ENCODE results near the gene BICDL2. TPM values are rescaled to one million over a fixed set of nuclear protein-coding genes. Genes with fewer than 3 reads are reported as not detected.

Gene BICDL2
- total and polyA plus RNA-seq, 4 experiments from 2014 or later = not detected

- Histone ChIP-seq H3K4me1 (ENCODE audit: insufficient read depth, low read length) (peaks cover 22% of the 10 kb centered on the region), H3K4me3 (ENCODE audit: low read length in 2 of 2) (no peak overlapping the region), H3K27me3 (ENCODE audit: insufficient read depth, low read length) (peaks cover 36% of the 10 kb centered on the region), H3K36me3 (ENCODE audit: insufficient read depth, low read length) (no peaks in the 10 kb centered on the region), H3K9me3 (ENCODE audit: control insufficient read depth in 1 of 2, low read length in 2 of 2) (no peaks in the 10 kb centered on the region), H3K27ac (ENCODE audit: low read depth, low read length) (no peak overlapping the region)
- Mint-ChIP-seq H3K27me3 (peaks cover 18 to 21% of the 10 kb centered on the region in 2 donors), H3K27ac (peak overlapping the region in 1 of 7 donors; percentile 55), H3K4me1 (peaks cover 10 to 25% (median 11%) of the 10 kb centered on the region in 4 donors), H3K4me3 (peak overlapping the region; percentile 36 to 90 (median 82)), H3K36me3 (no peaks in the 10 kb centered on the region), H3K9me3 (no peaks in the 10 kb centered on the region)
- intact Hi-C loops (cut with micrococcal nuclease) = no loop called here
- ChIA-PET POLR2A (ENCODE audit: partially characterized antibody) (interaction anchor here (1.0 to 2.2 kb wide), 5 partner anchors 13 to 84 kb away, joined by 3 to 9 read pairs (median 8); partner anchors contain the start of gene IL32), CTCF (ENCODE audit: partially characterized antibody) (interaction anchor here (1.6 to 8.2 kb wide), 2 partner anchors 15 to 83 kb away, joined by 3 to 80 read pairs; no protein-coding TSS in a partner anchor)
- DNase-seq = no peak
These were observed 8.0 kb upstream of the BICDL2 start for GRCh38 chr16:3044708-3045107.

- CTCF ChIA-PET (ENCODE audit: partially characterized antibody) = interaction anchor here (0.9 to 8.2 kb wide), 5 partner anchors 9 to 87 kb away, joined by 3 to 80 read pairs (median 7); partner anchors contain the start of gene IL32
- Mint-ChIP-seq H3K9me3 (no peaks in the 10 kb centered on the region), H3K27me3 (peaks cover 30 to 33% of the 10 kb centered on the region in 2 donors), H3K4me1 (peaks cover 6 to 13% (median 9%) of the 10 kb centered on the region in 4 donors), H3K36me3 (no peaks in the 10 kb centered on the region), H3K4me3 (no peak overlapping the region), H3K27ac (no peak overlapping the region)
- no peak overlapping the region for H3K27ac ChIP-seq (ENCODE audit: low read depth, low read length)
- H3K4me3 ChIP-seq (ENCODE audit: low read length in 2 of 2) = no peak overlapping the region
- intact Hi-C loops (cut with micrococcal nuclease) = no loop called here
- H3K4me1 ChIP-seq (ENCODE audit: insufficient read depth, low read length) = peaks cover 22% of the 10 kb centered on the region
- H3K9me3 ChIP-seq (ENCODE audit: control insufficient read depth in 1 of 2, low read length in 2 of 2) = no peaks in the 10 kb centered on the region
- no peaks in the 10 kb centered on the region for H3K36me3 ChIP-seq (ENCODE audit: insufficient read depth, low read length)
- H3K27me3 ChIP-seq (ENCODE audit: insufficient read depth, low read length) = peaks cover 56% of the 10 kb centered on the region
- POLR2A ChIA-PET (ENCODE audit: partially characterized antibody) = interaction anchor here (1.2 to 1.4 kb wide), 4 partner anchors 9 to 22 kb away, joined by 4 to 5 read pairs (median 4); partner anchors contain the start of gene TNFRSF12A
- no peak for DNase-seq
These were observed 5.6 kb upstream of the BICDL2 start for GRCh38 chr16:3042376-3042775.

- Mint-ChIP-seq H3K27me3 (peaks cover 39% of the 10 kb centered on the region in 2 donors), H3K4me1 (peaks cover 4 to 12% (median 9%) of the 10 kb centered on the region in 4 donors), H3K36me3 (no peaks in the 10 kb centered on the region), H3K4me3 (no peak overlapping the region), H3K27ac (no peak overlapping the region), H3K9me3 (no peaks in the 10 kb centered on the region)
- POLR2A ChIA-PET (ENCODE audit: partially characterized antibody) = interaction anchor here (1.0 to 3.8 kb wide), 3 partner anchors 10 to 90 kb away, joined by 3 to 14 read pairs (median 4); no protein-coding TSS in a partner anchor
- peaks cover 8% of the 10 kb centered on the region for H3K4me1 ChIP-seq (ENCODE audit: insufficient read depth, low read length)
- H3K9me3 ChIP-seq (ENCODE audit: control insufficient read depth in 1 of 2, low read length in 2 of 2) = no peaks in the 10 kb centered on the region
- CTCF ChIA-PET (ENCODE audit: partially characterized antibody) = interaction anchor here (1.0 to 8.2 kb wide), 4 partner anchors 9 to 96 kb away, joined by 3 to 80 read pairs (median 5); partner anchors contain the start of gene ZNF213
- DNase-seq = no peak
- peaks cover 53% of the 10 kb centered on the region for H3K27me3 ChIP-seq (ENCODE audit: insufficient read depth, low read length)
- no peaks in the 10 kb centered on the region for H3K36me3 ChIP-seq (ENCODE audit: insufficient read depth, low read length)
- intact Hi-C loops (cut with micrococcal nuclease) = no loop called here
- no peak overlapping the region for H3K27ac ChIP-seq (ENCODE audit: low read depth, low read length)
- no peak overlapping the region for H3K4me3 ChIP-seq (ENCODE audit: low read length in 2 of 2)
These were observed 2.2 kb upstream of the BICDL2 start for GRCh38 chr16:3038896-3039295.

GRCh38 chr16:3038256-3038655, 1.5 kb upstream of the BICDL2 start:
- Mint-ChIP-seq H3K9me3 (no peaks in the 10 kb centered on the region), H3K4me3 (no peak overlapping the region), H3K36me3 (no peaks in the 10 kb centered on the region), H3K27ac (no peak overlapping the region), H3K27me3 (peaks cover 40 to 42% of the 10 kb centered on the region in 2 donors), H3K4me1 (peaks cover 4 to 12% (median 9%) of the 10 kb centered on the region in 4 donors)
- intact Hi-C loops (cut with micrococcal nuclease) = no loop called here
- DNase-seq = no peak
- H3K4me1 ChIP-seq (ENCODE audit: insufficient read depth, low read length) = peaks cover 8% of the 10 kb centered on the region
- no peaks in the 10 kb centered on the region for H3K9me3 ChIP-seq (ENCODE audit: control insufficient read depth in 1 of 2, low read length in 2 of 2)
- no peaks in the 10 kb centered on the region for H3K36me3 ChIP-seq (ENCODE audit: insufficient read depth, low read length)
- ChIA-PET POLR2A (ENCODE audit: partially characterized antibody) (interaction anchor here (1.4 to 3.8 kb wide), 2 partner anchors 10 to 17 kb away, joined by 4 to 14 read pairs; no protein-coding TSS in a partner anchor), CTCF (ENCODE audit: partially characterized antibody) (interaction anchor here (1.0 to 8.2 kb wide), 4 partner anchors 9 to 97 kb away, joined by 3 to 80 read pairs (median 5); partner anchors contain the start of gene ZNF213)
- H3K27ac ChIP-seq (ENCODE audit: low read depth, low read length) = no peak overlapping the region
- no peak overlapping the region for H3K4me3 ChIP-seq (ENCODE audit: low read length in 2 of 2)
- peaks cover 49% of the 10 kb centered on the region for H3K27me3 ChIP-seq (ENCODE audit: insufficient read depth, low read length)

GRCh38 chr16:3035972-3036725, 595 bp downstream of the BICDL2 start:
- ChIA-PET POLR2A (ENCODE audit: partially characterized antibody) (interaction anchor here (0.8 to 3.8 kb wide), 5 partner anchors 12 to 26 kb away, joined by 3 to 14 read pairs (median 4); no protein-coding TSS in a partner anchor), CTCF (ENCODE audit: partially characterized antibody) (interaction anchor here (2.9 to 18.6 kb wide), 3 partner anchors 12 to 95 kb away, joined by 10 to 444 read pairs (median 277); partner anchors contain the start of genes CLDN9 and ZNF213)
- H3K4me3 ChIP-seq (ENCODE audit: low read length in 2 of 2) = no peak overlapping the region
- peaks cover 8% of the 10 kb centered on the region for H3K4me1 ChIP-seq (ENCODE audit: insufficient read depth, low read length)
- peak overlapping the region in 5 of 8 donors; percentile 20 to 59 (median 40) for H3K4me3 Mint-ChIP-seq
- H3K27me3 ChIP-seq (ENCODE audit: insufficient read depth, low read length) = peaks cover 48% of the 10 kb centered on the region
- H3K4me1 Mint-ChIP-seq = peaks cover 5 to 16% (median 9%) of the 10 kb centered on the region in 4 donors
- DNase-seq = no peak
- intact Hi-C loops (cut with micrococcal nuclease) = no loop called here
- peaks cover 0 to 1% (median 0%) of the 10 kb centered on the region in 8 donors for H3K9me3 Mint-ChIP-seq
- H3K9me3 ChIP-seq (ENCODE audit: control insufficient read depth in 1 of 2, low read length in 2 of 2) = no peaks in the 10 kb centered on the region
- H3K36me3 ChIP-seq (ENCODE audit: insufficient read depth, low read length) = no peaks in the 10 kb centered on the region
- no peak overlapping the region for H3K27ac ChIP-seq (ENCODE audit: low read depth, low read length)
- H3K36me3 Mint-ChIP-seq = no peaks in the 10 kb centered on the region
- peak overlapping the region in 1 of 7 donors; percentile 30 for H3K27ac Mint-ChIP-seq
- H3K27me3 Mint-ChIP-seq = peaks cover 46 to 49% of the 10 kb centered on the region in 2 donors

- peaks cover 0 to 1% (median 0%) of the 10 kb centered on the region in 8 donors for H3K9me3 Mint-ChIP-seq
- Histone ChIP-seq H3K36me3 (ENCODE audit: insufficient read depth, low read length) (no peaks in the 10 kb centered on the region), H3K9me3 (ENCODE audit: control insufficient read depth in 1 of 2, low read length in 2 of 2) (no peaks in the 10 kb centered on the region), H3K4me1 (ENCODE audit: insufficient read depth, low read length) (peaks cover 8% of the 10 kb centered on the region), H3K27me3 (ENCODE audit: insufficient read depth, low read length) (peaks cover 50% of the 10 kb centered on the region), H3K4me3 (ENCODE audit: low read length in 2 of 2) (no peak overlapping the region), H3K27ac (ENCODE audit: low read depth, low read length) (no peak overlapping the region)
- H3K4me1 Mint-ChIP-seq = peaks cover 5 to 16% (median 10%) of the 10 kb centered on the region in 4 donors
- peaks cover 46 to 49% of the 10 kb centered on the region in 2 donors for H3K27me3 Mint-ChIP-seq
- no peak for DNase-seq
- POLR2A ChIA-PET (ENCODE audit: partially characterized antibody) = interaction anchor here (0.8 to 1.3 kb wide), 4 partner anchors 13 to 25 kb away, joined by 3 to 6 read pairs (median 4); no protein-coding TSS in a partner anchor
- intact Hi-C loops (cut with micrococcal nuclease) = no loop called here
- peak overlapping the region in 3 of 8 donors; percentile 20 to 59 (median 40) for H3K4me3 Mint-ChIP-seq
- CTCF ChIA-PET (ENCODE audit: partially characterized antibody) = interaction anchor here (0.7 to 18.6 kb wide), 6 partner anchors 10 to 123 kb away, joined by 3 to 444 read pairs (median 8); partner anchors contain the start of genes CLDN9 and ZNF213
- H3K36me3 Mint-ChIP-seq = no peaks in the 10 kb centered on the region
- H3K27ac Mint-ChIP-seq = no peak overlapping the region
These were observed 1.3 kb downstream of the BICDL2 start for GRCh38 chr16:3035289-3035971.
